Mesenchymal stem cell (in vitro differentiated cells and primary cell): ENCODE measurements around the gene FBLN7.
A peak's percentile ranks its signal among the peaks of the same experiment; 100 is the strongest.
"Not testable (repeated sequence)": the region's sequence is repeated elsewhere in the genome, so short reads cannot be mapped to it uniquely, and the experiment has no call there.

Experiments used
- DNase-seq: peaks from one replicate; pipeline ENCODE4 v3.0.0-alpha.2; 2013
- H2AFZ ChIP-seq: one replicate; pipeline ENCODE4 v1.6.1; 2013; ENCODE audit warnings: low read depth, mild to moderate bottlenecking, control low read depth, inconsistent platforms, low read length, moderate library complexity
- H2AK5ac ChIP-seq: 2 replicates; pipeline ENCODE4 v1.6.1; 2013; ENCODE audit warnings: low read length, moderate library complexity, mild to moderate bottlenecking, inconsistent platforms; ENCODE audit not compliant: severe bottlenecking
- H2BK120ac ChIP-seq: one replicate; pipeline ENCODE4 v1.6.1; 2013; ENCODE audit warnings: low read depth, mild to moderate bottlenecking, inconsistent platforms, low read length, moderate library complexity
- H2BK12ac ChIP-seq, 2 experiments: one replicate each; pipeline ENCODE4 v1.6.1; 2013; ENCODE audit warnings: inconsistent platforms in 2 of 2, low read length in 2 of 2, mild to moderate bottlenecking in 2 of 2, moderate library complexity in 2 of 2, control low read depth in 1 of 2
- H2BK15ac ChIP-seq: one replicate; pipeline ENCODE4 v1.6.1; 2013; ENCODE audit warnings: mild to moderate bottlenecking, low read depth, inconsistent platforms; ENCODE audit not compliant: poor library complexity, severe bottlenecking
- H2BK5ac ChIP-seq: 2 replicates; pipeline ENCODE4 v1.6.1; 2013; ENCODE audit warnings: low read depth, mild to moderate bottlenecking, low read length, control low read depth, inconsistent platforms; ENCODE audit not compliant: poor library complexity, severe bottlenecking
- H3K14ac ChIP-seq, 2 experiments: one replicate each; pipeline ENCODE4 v1.6.1; 2013; ENCODE audit warnings: inconsistent platforms in 2 of 2, low read length in 2 of 2, control low read depth in 1 of 2, mild to moderate bottlenecking in 1 of 2, moderate library complexity in 1 of 2
- H3K18ac ChIP-seq, 2 experiments: one replicate each; pipeline ENCODE4 v1.6.1; 2013; ENCODE audit warnings: inconsistent platforms in 2 of 2, low read length in 2 of 2, control low read depth in 1 of 2, low read depth in 1 of 2, mild to moderate bottlenecking in 1 of 2
- H3K23ac ChIP-seq, 2 experiments: one replicate each; pipeline ENCODE4 v1.6.1; 2013; ENCODE audit warnings: inconsistent platforms in 2 of 2, low read length in 2 of 2, mild to moderate bottlenecking in 2 of 2, moderate library complexity in 2 of 2, control low read depth in 1 of 2
- H3K27ac ChIP-seq: 2 replicates; pipeline ENCODE4 v1.5.1; 2013; ENCODE audit warnings: mild to moderate bottlenecking, moderate library complexity, low read length, control low read depth, inconsistent platforms; ENCODE audit not compliant: poor library complexity, severe bottlenecking
- H3K27me3 ChIP-seq, 2 experiments: 2 replicates each; pipeline versions ENCODE4 v1.6.1 to v1.7.0; 2013; ENCODE audit warnings: low read length in 2 of 2, mild to moderate bottlenecking in 2 of 2, moderate library complexity in 2 of 2, control low read depth in 1 of 2, inconsistent platforms in 1 of 2; ENCODE audit not compliant: control insufficient read depth in 1 of 2, insufficient read depth in 1 of 2
- H3K36me3 ChIP-seq, 2 experiments: 2 replicates each; pipeline versions ENCODE4 v1.6.1 to v1.7.0; 2013; ENCODE audit warnings: low read length in 2 of 2, control low read depth in 1 of 2, inconsistent platforms in 1 of 2, low read depth in 1 of 2, mild to moderate bottlenecking in 1 of 2; ENCODE audit not compliant: insufficient read depth in 2 of 2, control insufficient read depth in 1 of 2
- H3K4ac ChIP-seq, 2 experiments: one replicate each; pipeline ENCODE4 v1.6.1; 2013; ENCODE audit warnings: inconsistent platforms in 2 of 2, low read length in 2 of 2, mild to moderate bottlenecking in 2 of 2, moderate library complexity in 2 of 2, control low read depth in 1 of 2, low read depth in 1 of 2
- H3K4me1 ChIP-seq: 2 replicates; pipeline ENCODE4 v1.6.1; 2013; ENCODE audit warnings: low read depth, low read length, control low read depth; ENCODE audit not compliant: control insufficient read depth, insufficient read depth
- H3K4me2 ChIP-seq: 2 replicates; pipeline ENCODE4 v1.6.1; 2013; ENCODE audit warnings: low read length, mild to moderate bottlenecking, inconsistent platforms; ENCODE audit not compliant: poor library complexity, severe bottlenecking
- H3K4me3 ChIP-seq, 2 experiments: 2 replicates each; pipeline versions ENCODE4 v1.5.1 to v1.7.0; 2013; ENCODE audit warnings: low read length in 2 of 2, mild to moderate bottlenecking in 2 of 2, control low read depth in 1 of 2, low read depth in 1 of 2; ENCODE audit not compliant: insufficient read depth in 1 of 2
- H3K79me1 ChIP-seq: replicated peaks from 2 replicates; pipeline ENCODE4 v1.6.1; 2013; ENCODE audit warnings: mild to moderate bottlenecking, control low read depth, low read length, inconsistent platforms; ENCODE audit not compliant: poor library complexity, severe bottlenecking
- H3K9ac ChIP-seq: 2 replicates; pipeline ENCODE4 v1.7.0; 2013; ENCODE audit warnings: mild to moderate bottlenecking, low read length, moderate library complexity
- H3K9me3 ChIP-seq: 2 replicates; pipeline ENCODE4 v1.7.0; 2013; ENCODE audit warnings: mild to moderate bottlenecking, low read length; ENCODE audit not compliant: control insufficient read depth
- H4K8ac ChIP-seq: one replicate; pipeline ENCODE4 v1.6.1; 2013; ENCODE audit warnings: inconsistent platforms, mild to moderate bottlenecking, low read length, moderate library complexity
- H4K91ac ChIP-seq: one replicate; pipeline ENCODE4 v1.6.1; 2013; ENCODE audit warnings: mild to moderate bottlenecking, low read length, inconsistent platforms
- WGBS: methylation state at CpG from one replicate; pipeline ENCODE4 v1.1.7; 2013; ENCODE audit warnings: mixed read lengths; 5-methylcytosine and 5-hydroxymethylcytosine counted together

Gene FBLN7

DNA sequence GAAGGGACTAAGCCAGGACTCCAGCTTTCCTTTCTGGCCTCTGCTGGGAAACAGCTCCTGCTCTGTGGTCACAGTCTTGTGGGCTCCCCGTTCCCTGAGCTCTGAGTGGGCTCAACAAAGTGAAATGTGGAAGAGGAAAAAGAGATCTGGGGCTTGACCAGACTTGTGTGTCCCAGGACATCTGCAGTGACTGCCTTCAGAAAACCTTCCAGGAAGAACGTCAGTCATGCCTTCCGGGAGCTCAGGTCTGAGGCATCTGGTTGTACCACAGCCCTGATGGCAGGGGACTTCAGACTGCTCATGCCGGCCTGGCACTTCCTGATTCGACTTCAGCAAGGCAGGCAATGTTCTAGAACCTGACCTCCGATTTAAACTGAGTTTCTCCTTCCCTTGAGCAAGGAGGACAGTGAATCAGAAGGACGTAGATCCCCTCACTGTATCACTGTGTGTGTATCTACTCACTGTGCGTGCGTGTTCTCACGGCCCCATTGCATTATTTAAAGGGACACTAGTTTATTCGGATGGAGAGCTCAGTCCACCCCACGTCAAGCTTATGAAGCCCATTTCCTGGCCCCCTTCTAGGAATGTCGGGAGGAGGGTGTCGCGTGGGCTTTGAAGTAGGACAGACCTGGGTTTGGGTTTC lies 548 bp upstream of the FBLN7 start:
- no peak overlapping the region for H3K18ac ChIP-seq
- peak overlapping the region; percentile 82 for H3K9ac ChIP-seq
- H3K79me1 ChIP-seq = no peaks in the 10 kb centered on the region
- peak; percentile 30 for DNase-seq
- no peak overlapping the region for H2BK120ac ChIP-seq
- no peak overlapping the region for H4K91ac ChIP-seq
- no peak overlapping the region for H3K23ac ChIP-seq
- no peak overlapping the region for H2BK15ac ChIP-seq
- H3K27ac ChIP-seq = no peak overlapping the region
- H2BK5ac ChIP-seq = no peak overlapping the region
- peaks cover 0 to 6% of the 10 kb centered on the region in 2 experiments for H3K27me3 ChIP-seq
- H3K4me3 ChIP-seq = peak overlapping the region; percentile 62 to 82
- no peaks in the 10 kb centered on the region for H3K9me3 ChIP-seq
- no peak overlapping the region for H2BK12ac ChIP-seq
- H4K8ac ChIP-seq = no peak overlapping the region
- no peak overlapping the region for H2AK5ac ChIP-seq
- WGBS = 43% methylated on average over 15 of the region's 15 CpGs
- no peak overlapping the region for H3K14ac ChIP-seq
- H3K36me3 ChIP-seq = no peaks in the 10 kb centered on the region
- no peak overlapping the region for H2AFZ ChIP-seq
- H3K4ac ChIP-seq = no peak overlapping the region
- peak overlapping the region; percentile 78 for H3K4me2 ChIP-seq
- H3K4me1 ChIP-seq = peaks cover 12% of the 10 kb centered on the region

DNA sequence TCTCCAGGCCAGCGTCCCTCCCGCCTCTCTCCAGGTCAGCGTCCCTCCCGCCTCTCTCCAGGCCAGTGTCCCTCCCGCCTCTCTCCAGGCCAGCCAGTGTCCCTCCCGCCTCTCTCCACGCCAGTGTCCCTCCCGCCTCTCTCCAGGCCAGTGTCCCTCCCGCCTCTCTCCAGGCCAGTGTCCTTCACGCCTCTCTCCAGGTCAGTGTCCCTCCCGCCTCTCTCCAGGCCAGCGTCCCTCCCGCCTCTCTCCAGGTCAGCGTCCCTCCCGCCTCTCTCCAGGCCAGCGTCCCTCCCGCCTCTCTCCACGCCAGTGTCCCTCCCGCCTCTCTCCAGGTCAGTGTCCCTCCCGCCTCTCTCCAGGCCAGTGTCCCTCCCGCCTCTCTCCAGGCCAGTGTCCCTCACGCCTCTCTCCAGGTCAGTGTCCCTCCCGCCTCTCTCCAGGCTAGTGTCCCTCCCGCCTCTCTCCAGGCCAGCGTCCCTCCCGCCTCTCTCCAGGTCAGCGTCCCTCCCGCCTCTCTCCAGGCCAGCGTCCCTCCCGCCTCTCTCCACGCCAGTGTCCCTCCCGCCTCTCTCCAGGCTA lies 939 bp downstream of the FBLN7 start:
- Histone ChIP-seq H3K4me1 (peaks cover 12% of the 10 kb centered on the region), H3K4me3 (peak overlapping the region in 1 of 2 experiments; percentile 82)
- H3K79me1 ChIP-seq, H3K4me2 ChIP-seq, H2BK15ac ChIP-seq, H2BK5ac ChIP-seq, H3K4ac ChIP-seq, H2AFZ ChIP-seq, H2BK12ac ChIP-seq, H3K18ac ChIP-seq, H3K23ac ChIP-seq, DNase-seq, H2AK5ac ChIP-seq, H3K14ac ChIP-seq, H3K27ac ChIP-seq, H3K27me3 ChIP-seq, H4K8ac ChIP-seq, H3K9me3 ChIP-seq, H2BK120ac ChIP-seq, H3K36me3 ChIP-seq, H3K9ac ChIP-seq, H4K91ac ChIP-seq: not testable (repeated sequence)
- WGBS = under 1% methylated on average over 18 of the region's 32 CpGs

DNA sequence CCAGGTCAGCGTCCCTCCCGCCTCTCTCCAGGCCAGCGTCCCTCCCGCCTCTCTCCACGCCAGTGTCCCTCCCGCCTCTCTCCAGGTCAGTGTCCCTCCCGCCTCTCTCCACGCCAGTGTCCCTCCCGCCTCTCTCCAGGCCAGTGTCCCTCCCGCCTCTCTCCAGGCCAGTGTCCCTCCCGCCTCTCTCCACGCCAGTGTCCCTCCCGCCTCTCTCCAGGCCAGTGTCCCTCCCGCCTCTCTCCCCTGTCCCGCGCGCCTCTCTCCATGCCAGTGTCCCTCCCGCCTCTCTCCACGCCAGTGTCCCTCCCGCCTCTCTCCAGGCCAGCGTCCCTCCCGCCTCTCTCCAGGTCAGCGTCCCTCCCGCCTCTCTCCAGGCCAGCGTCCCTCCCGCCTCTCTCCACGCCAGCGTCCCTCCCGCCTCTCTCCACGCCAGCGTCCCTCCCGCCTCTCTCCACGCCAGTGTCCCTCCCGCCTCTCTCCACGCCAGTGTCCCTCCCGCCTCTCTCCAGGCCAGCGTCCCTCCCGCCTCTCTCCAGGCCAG lies 1.5 kb downstream of the FBLN7 start:
- H2BK12ac ChIP-seq, DNase-seq, H2AK5ac ChIP-seq, H2BK15ac ChIP-seq, H3K18ac ChIP-seq, H3K9me3 ChIP-seq, H2AFZ ChIP-seq, H3K4ac ChIP-seq, H3K14ac ChIP-seq, H4K8ac ChIP-seq, H4K91ac ChIP-seq, H3K36me3 ChIP-seq, H2BK120ac ChIP-seq, H3K23ac ChIP-seq, H3K27me3 ChIP-seq, H3K79me1 ChIP-seq, H2BK5ac ChIP-seq, H3K27ac ChIP-seq: not testable (repeated sequence)
- Histone ChIP-seq H3K4me2 (peak overlapping the region; percentile 19), H3K9ac (peak overlapping the region; percentile 18), H3K4me3 (peak overlapping the region in 1 of 2 experiments; percentile 70), H3K4me1 (peaks cover 12% of the 10 kb centered on the region)
- WGBS = under 1% methylated on average over 35 of the region's 38 CpGs

DNA sequence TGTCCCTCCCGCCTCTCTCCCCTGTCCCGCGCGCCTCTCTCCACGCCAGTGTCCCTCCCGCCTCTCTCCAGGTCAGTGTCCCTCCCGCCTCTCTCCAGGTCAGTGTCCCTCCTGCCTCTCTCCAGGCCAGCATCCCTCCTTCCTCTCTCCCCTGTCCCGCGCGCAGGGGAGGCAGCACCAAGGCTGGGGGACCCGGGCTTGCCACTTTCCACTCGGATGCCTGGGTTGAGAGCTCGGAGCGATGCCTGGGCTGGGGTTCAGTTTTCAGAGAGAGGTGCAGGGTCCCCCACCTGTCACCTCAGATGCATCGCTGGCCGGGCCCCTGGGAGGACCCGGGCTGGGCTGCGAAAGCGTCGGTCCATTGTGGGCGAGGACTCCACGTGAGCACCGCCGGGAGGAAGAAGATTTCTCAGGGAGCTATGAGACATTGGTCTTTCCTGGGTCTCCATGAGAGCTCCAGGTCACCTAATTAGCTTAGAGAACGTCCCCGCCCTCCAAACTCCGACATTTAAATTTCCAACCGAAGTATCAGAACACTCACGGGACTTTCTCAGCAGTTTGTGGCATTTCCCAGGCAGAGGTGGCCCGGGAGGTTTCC lies 2.1 kb downstream of the FBLN7 start:
- H3K9ac ChIP-seq = peak overlapping the region; percentile 18
- no peak overlapping the region for H2BK5ac ChIP-seq
- no peak overlapping the region for H3K4ac ChIP-seq
- peak overlapping the region; percentile 25 for H3K4me2 ChIP-seq
- peak overlapping the region in 1 of 2 experiments; percentile 70 for H3K4me3 ChIP-seq
- peaks cover 0 to 6% of the 10 kb centered on the region in 2 experiments for H3K27me3 ChIP-seq
- no peak overlapping the region for H3K18ac ChIP-seq
- WGBS = 7% methylated on average over 28 of the region's 30 CpGs
- no peak for DNase-seq
- no peak overlapping the region for H2BK12ac ChIP-seq
- H3K14ac ChIP-seq = no peak overlapping the region
- H3K9me3 ChIP-seq = no peaks in the 10 kb centered on the region
- H3K4me1 ChIP-seq = peaks cover 12% of the 10 kb centered on the region
- H4K8ac ChIP-seq = no peak overlapping the region
- no peak overlapping the region for H2AFZ ChIP-seq
- no peak overlapping the region for H2BK15ac ChIP-seq
- H3K27ac ChIP-seq = no peak overlapping the region
- H3K79me1 ChIP-seq = no peaks in the 10 kb centered on the region
- no peak overlapping the region for H3K23ac ChIP-seq
- H2AK5ac ChIP-seq = no peak overlapping the region
- H2BK120ac ChIP-seq = no peak overlapping the region
- H4K91ac ChIP-seq = no peak overlapping the region
- H3K36me3 ChIP-seq = no peaks in the 10 kb centered on the region
